A549 (cell line): ENCODE data around the gene ZNF438. TPM values are rescaled to one million over a fixed set of nuclear protein-coding genes. Genes with fewer than 3 reads are reported as not detected.

Experiments used
- ATAC-seq, 2 experiments: fragments of 200-7000 bp in 1 of 2; fragments of >200 bp in 1 of 2; cut with Nextera tagmentation in 1 of 2; cut with Tn5 transposase in 1 of 2; 3 replicates each; pipeline versions ENCODE4 v1.8.0 to v1.9.1; 2018 to 2020; ENCODE audit warnings: mild to moderate bottlenecking in 1 of 2, moderate library complexity in 1 of 2
- CTCF ChIA-PET: fragments of 300-600 bp; sonication (Branson Sonifier 250); formaldehyde crosslinking; extraction: SDS; loops from one replicate; lab custom pipeline; 2021; ENCODE audit warnings: antibody characterized with exemption, inconsistent platforms; lab: Yijun Ruan, JAX
- POLR2A ChIA-PET: fragments of 350-600 bp; formaldehyde crosslinking; extraction: SDS; loops from one replicate; lab custom pipeline; 2021; ENCODE audit warnings: antibody characterized with exemption, inconsistent platforms; lab: Yijun Ruan, JAX
- DNase-seq, 2 experiments: peaks; one replicate each; pipeline versions ENCODE4 v3.0.0 to v3.0.0-alpha.2; 2011 to 2016; ENCODE audit warnings: low read depth in 1 of 2, low spot score in 1 of 2
- FAIRE-seq: peaks from 2 replicates; lab custom pipeline; 2011; peaks lifted over from hg19 to GRCh38; lab: Jason Lieb, UNC
- H3K27ac ChIP-seq, 2 experiments: fragments of >200 bp; sonication (Bioruptor Twin); formaldehyde crosslinking; 3 replicates each; pipeline ENCODE4 v1.5.1; 2016 to 2017
- H3K4me1 ChIP-seq: fragments of >200 bp; sonication (Bioruptor Twin); formaldehyde crosslinking; 3 replicates; pipeline ENCODE4 v1.6.1; 2016
- H3K4me2 ChIP-seq: fragments of >200 bp; sonication (Bioruptor Twin); formaldehyde crosslinking; 3 replicates; pipeline ENCODE4 v1.6.1; 2016
- H3K4me3 ChIP-seq: fragments of >200 bp; sonication (Bioruptor Twin); formaldehyde crosslinking; 3 replicates; pipeline ENCODE4 v1.5.1; 2016
- H3K9me3 ChIP-seq: fragments of >200 bp; sonication (Bioruptor Twin); formaldehyde crosslinking; 3 replicates; pipeline ENCODE4 v1.6.1; 2016
- CEBPB ChIP-seq, 2 experiments: fragments of >200 bp in 1 of 2; sonication (Bioruptor Twin) in 1 of 2; formaldehyde crosslinking in 1 of 2; IDR thresholded peaks; 2 replicates each; pipeline ENCODE4 v1.6.1; 2012 to 2016
- CHD2 ChIP-seq: fragments of 150-350 bp; IDR thresholded peaks from 2 replicates; pipeline ENCODE4 v1.6.1; 2014; ENCODE audit warnings: low read length; ENCODE audit not compliant: partially characterized antibody
- HEYL ChIP-seq: fragments of 250-450 bp; sonication (Bioruptor Pico); IDR thresholded peaks from 2 replicates; pipeline ENCODE4 v1.8.0; 2021; ENCODE audit warnings: mild to moderate bottlenecking, moderate library complexity
- JUNB ChIP-seq: fragments of >200 bp; sonication (Bioruptor Twin); formaldehyde crosslinking; IDR thresholded peaks from 2 replicates; pipeline ENCODE4 v1.6.1; 2016
- MAZ ChIP-seq: fragments of 150-350 bp; IDR thresholded peaks from 2 replicates; pipeline ENCODE4 v1.6.1; 2014; ENCODE audit warnings: antibody characterized with exemption, low read depth, low read length, borderline replicate concordance
- NFE2L2 ChIP-seq: fragments of 150-350 bp; conservative IDR thresholded peaks from 2 replicates; pipeline ENCODE4 v1.6.1; 2014; ENCODE audit warnings: low read length
- NPAS2 ChIP-seq: fragments of 250-450 bp; sonication (Bioruptor Pico); IDR thresholded peaks from 2 replicates; pipeline ENCODE4 v1.8.0; 2022; ENCODE audit warnings: mild to moderate bottlenecking, moderate library complexity, borderline replicate concordance
- RFX5 ChIP-seq: fragments of 450-650 bp; IDR thresholded peaks from 2 replicates; pipeline ENCODE4 v1.7.1; 2014; ENCODE audit warnings: antibody characterized with exemption, mild to moderate bottlenecking, moderate library complexity
- RNF2 ChIP-seq: fragments of 200-600 bp; sonication (generic); IDR thresholded peaks from 2 replicates; pipeline ENCODE4 v1.6.1; 2016; ENCODE audit warnings: low read depth, mild to moderate bottlenecking, antibody characterized with exemption, moderate library complexity, borderline replicate concordance
- ZFP36 ChIP-seq: fragments of 450-650 bp; IDR thresholded peaks from 2 replicates; pipeline ENCODE4 v1.6.1; 2014; ENCODE audit warnings: borderline replicate concordance; ENCODE audit not compliant: partially characterized antibody
- WGBS: methylation state at CpG from one replicate; pipeline ENCODE4 v1.1.6; 2017; ENCODE audit errors: missing lambda C conversion rate; 5-methylcytosine and 5-hydroxymethylcytosine counted together
- polyA plus RNA-seq, 4 experiments: library from polyadenylated mRNA; depleted of rRNA in 3 of 4; stranded (reverse); fragments of >200 nt; fragmentation: RNase III in 1 of 4; extraction: RNeasy Plus Mini Kit Qiagen cat#74134 plus additional on column Dnase treatment in 1 of 4; gene quantifications; 2 replicates in 3 of 4; 3 replicates in 1 of 4; pipeline ENCODE4 v1.2.3, GENCODE V29; 2011 to 2017
- TF ChIP-seq, protein P1 (sequence below): IDR thresholded peaks from 2 replicates; pipeline ENCODE4 v1.6.1; 2012
- TF ChIP-seq, protein P2 (sequence below): IDR thresholded peaks from 2 replicates; pipeline ENCODE4 v1.6.1; 2012
- TF ChIP-seq, protein P3 (sequence below): fragments of >200 bp; sonication (Bioruptor Twin); formaldehyde crosslinking; IDR thresholded peaks from 3 replicates; pipeline ENCODE4 v1.6.1; 2016
- TF ChIP-seq, protein P4 (sequence below): IDR thresholded peaks from 2 replicates; pipeline ENCODE4 v1.6.1; 2012; ENCODE audit warnings: low read depth, borderline replicate concordance
- TF ChIP-seq, protein P5 (sequence below): fragments of 250-450 bp; sonication (Bioruptor Pico); IDR thresholded peaks from 2 replicates; pipeline ENCODE4 v1.5.0; 2021; ENCODE audit warnings: mild to moderate bottlenecking, moderate library complexity, borderline replicate concordance
- TF ChIP-seq, protein P6 (sequence below): fragments of 200-600 bp; sonication (generic); IDR thresholded peaks from 2 replicates; pipeline ENCODE4 v1.6.1; 2016; ENCODE audit warnings: antibody characterized with exemption, mild to moderate bottlenecking, moderate library complexity
- TF ChIP-seq, protein P7 (sequence below): fragments of >200 bp; sonication (Bioruptor Twin); formaldehyde crosslinking; IDR thresholded peaks from 3 replicates; pipeline ENCODE4 v1.5.1; 2016

Gene ZNF438
- polyA plus RNA-seq, 2 of the 4 experiments (the other 2 are of a cell fraction): 2.2 to 4.5 TPM

DNA sequence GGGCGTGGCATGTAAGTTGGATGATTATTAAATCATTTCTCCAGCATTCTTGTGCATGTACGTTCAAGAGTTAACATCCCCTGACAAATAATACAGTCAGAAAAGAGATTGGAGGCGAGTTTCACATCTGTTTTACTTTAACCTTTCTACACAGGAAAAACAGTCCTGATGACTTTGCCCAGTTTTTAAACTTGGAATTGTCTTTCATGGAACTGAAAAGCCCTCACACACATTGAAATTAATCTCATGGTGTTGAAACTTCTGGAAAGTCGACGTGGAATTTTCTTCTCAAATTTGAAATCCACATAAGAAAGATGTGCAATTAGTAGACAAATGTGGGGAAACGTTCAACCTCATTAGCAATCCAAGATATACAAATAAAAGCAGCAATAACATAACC lies 31.2 kb upstream of the ZNF438 start (continued):
- no peak for TF ChIP-seq RFX5
- no peak for TF ChIP-seq RNF2

DNA sequence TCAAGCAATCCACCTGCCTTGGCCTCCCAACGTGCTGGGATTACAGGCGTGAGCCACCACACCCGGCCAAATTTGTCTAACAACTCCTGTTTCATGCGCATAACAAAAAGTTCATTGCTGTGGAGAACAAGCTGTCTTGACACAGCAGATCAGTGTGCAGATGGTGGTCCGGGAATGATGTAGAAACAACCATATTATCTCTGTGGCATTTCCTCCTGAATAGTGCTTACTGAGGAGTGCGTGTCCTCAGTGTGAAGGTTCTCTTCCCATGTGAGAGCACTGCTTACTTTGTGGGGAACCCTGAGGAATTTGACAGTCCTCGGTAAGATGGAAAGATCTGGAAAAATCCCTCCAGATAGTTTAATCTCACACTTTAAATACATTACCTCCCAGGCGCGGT lies 30.3 kb upstream of the ZNF438 start:
- FAIRE-seq (no peak), DNase-seq (no peak), ATAC-seq (no peak)
- POLR2A ChIA-PET: no interaction called here
- TF ChIP-seq, protein P1, sequence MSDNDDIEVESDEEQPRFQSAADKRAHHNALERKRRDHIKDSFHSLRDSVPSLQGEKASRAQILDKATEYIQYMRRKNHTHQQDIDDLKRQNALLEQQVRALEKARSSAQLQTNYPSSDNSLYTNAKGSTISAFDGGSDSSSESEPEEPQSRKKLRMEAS: no peak
- no peak for TF ChIP-seq NPAS2
- no peak for TF ChIP-seq ZFP36
- no peak for TF ChIP-seq JUNB
- TF ChIP-seq, protein P2, sequence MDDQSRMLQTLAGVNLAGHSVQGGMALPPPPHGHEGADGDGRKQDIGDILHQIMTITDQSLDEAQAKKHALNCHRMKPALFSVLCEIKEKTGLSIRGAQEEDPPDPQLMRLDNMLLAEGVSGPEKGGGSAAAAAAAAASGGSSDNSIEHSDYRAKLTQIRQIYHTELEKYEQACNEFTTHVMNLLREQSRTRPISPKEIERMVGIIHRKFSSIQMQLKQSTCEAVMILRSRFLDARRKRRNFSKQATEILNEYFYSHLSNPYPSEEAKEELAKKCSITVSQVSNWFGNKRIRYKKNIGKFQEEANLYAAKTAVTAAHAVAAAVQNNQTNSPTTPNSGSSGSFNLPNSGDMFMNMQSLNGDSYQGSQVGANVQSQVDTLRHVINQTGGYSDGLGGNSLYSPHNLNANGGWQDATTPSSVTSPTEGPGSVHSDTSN: no peak
- TF ChIP-seq, protein P3, sequence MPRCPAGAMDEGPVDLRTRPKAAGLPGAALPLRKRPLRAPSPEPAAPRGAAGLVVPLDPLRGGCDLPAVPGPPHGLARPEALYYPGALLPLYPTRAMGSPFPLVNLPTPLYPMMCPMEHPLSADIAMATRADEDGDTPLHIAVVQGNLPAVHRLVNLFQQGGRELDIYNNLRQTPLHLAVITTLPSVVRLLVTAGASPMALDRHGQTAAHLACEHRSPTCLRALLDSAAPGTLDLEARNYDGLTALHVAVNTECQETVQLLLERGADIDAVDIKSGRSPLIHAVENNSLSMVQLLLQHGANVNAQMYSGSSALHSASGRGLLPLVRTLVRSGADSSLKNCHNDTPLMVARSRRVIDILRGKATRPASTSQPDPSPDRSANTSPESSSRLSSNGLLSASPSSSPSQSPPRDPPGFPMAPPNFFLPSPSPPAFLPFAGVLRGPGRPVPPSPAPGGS: no peak
- TF ChIP-seq NFE2L2: no peak
- TF ChIP-seq, protein P4, sequence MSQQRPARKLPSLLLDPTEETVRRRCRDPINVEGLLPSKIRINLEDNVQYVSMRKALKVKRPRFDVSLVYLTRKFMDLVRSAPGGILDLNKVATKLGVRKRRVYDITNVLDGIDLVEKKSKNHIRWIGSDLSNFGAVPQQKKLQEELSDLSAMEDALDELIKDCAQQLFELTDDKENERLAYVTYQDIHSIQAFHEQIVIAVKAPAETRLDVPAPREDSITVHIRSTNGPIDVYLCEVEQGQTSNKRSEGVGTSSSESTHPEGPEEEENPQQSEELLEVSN: no peak
- TF ChIP-seq, protein P5, sequence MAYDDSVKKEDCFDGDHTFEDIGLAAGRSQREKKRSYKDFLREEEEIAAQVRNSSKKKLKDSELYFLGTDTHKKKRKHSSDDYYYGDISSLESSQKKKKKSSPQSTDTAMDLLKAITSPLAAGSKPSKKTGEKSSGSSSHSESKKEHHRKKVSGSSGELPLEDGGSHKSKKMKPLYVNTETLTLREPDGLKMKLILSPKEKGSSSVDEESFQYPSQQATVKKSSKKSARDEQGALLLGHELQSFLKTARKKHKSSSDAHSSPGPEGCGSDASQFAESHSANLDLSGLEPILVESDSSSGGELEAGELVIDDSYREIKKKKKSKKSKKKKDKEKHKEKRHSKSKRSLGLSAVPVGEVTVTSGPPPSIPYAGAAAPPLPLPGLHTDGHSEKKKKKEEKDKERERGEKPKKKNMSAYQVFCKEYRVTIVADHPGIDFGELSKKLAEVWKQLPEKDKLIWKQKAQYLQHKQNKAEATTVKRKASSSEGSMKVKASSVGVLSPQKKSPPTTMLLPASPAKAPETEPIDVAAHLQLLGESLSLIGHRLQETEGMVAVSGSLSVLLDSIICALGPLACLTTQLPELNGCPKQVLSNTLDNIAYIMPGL (CRISPR knock-in tag): no peak
- no peak for TF ChIP-seq CHD2
- no peak for TF ChIP-seq MAZ
- no peak for TF ChIP-seq CEBPB (IDR thresholded peaks at IDR 0.05)
- TF ChIP-seq, protein P6, sequence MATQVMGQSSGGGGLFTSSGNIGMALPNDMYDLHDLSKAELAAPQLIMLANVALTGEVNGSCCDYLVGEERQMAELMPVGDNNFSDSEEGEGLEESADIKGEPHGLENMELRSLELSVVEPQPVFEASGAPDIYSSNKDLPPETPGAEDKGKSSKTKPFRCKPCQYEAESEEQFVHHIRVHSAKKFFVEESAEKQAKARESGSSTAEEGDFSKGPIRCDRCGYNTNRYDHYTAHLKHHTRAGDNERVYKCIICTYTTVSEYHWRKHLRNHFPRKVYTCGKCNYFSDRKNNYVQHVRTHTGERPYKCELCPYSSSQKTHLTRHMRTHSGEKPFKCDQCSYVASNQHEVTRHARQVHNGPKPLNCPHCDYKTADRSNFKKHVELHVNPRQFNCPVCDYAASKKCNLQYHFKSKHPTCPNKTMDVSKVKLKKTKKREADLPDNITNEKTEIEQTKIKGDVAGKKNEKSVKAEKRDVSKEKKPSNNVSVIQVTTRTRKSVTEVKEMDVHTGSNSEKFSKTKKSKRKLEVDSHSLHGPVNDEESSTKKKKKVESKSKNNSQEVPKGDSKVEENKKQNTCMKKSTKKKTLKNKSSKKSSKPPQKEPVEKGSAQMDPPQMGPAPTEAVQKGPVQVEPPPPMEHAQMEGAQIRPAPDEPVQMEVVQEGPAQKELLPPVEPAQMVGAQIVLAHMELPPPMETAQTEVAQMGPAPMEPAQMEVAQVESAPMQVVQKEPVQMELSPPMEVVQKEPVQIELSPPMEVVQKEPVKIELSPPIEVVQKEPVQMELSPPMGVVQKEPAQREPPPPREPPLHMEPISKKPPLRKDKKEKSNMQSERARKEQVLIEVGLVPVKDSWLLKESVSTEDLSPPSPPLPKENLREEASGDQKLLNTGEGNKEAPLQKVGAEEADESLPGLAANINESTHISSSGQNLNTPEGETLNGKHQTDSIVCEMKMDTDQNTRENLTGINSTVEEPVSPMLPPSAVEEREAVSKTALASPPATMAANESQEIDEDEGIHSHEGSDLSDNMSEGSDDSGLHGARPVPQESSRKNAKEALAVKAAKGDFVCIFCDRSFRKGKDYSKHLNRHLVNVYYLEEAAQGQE: no peak
- no peak for TF ChIP-seq HEYL (CRISPR knock-in tag)
- TF ChIP-seq, protein P7, sequence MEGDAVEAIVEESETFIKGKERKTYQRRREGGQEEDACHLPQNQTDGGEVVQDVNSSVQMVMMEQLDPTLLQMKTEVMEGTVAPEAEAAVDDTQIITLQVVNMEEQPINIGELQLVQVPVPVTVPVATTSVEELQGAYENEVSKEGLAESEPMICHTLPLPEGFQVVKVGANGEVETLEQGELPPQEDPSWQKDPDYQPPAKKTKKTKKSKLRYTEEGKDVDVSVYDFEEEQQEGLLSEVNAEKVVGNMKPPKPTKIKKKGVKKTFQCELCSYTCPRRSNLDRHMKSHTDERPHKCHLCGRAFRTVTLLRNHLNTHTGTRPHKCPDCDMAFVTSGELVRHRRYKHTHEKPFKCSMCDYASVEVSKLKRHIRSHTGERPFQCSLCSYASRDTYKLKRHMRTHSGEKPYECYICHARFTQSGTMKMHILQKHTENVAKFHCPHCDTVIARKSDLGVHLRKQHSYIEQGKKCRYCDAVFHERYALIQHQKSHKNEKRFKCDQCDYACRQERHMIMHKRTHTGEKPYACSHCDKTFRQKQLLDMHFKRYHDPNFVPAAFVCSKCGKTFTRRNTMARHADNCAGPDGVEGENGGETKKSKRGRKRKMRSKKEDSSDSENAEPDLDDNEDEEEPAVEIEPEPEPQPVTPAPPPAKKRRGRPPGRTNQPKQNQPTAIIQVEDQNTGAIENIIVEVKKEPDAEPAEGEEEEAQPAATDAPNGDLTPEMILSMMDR: no peak
- Histone ChIP-seq H3K4me1 (no peaks in the 10 kb centered on the region), H3K27ac (no peak overlapping the region), H3K4me3 (no peak overlapping the region), H3K4me2 (no peak overlapping the region), H3K9me3 (no peaks in the 10 kb centered on the region)
- WGBS: 89% methylated on average over 9 of the region's 9 CpGs
- CTCF ChIA-PET: no interaction called here
